GM21447 (cell line): Measurements from ENCODE around the gene UVSSA.
"Not testable (repeated sequence)": the region's sequence is repeated elsewhere in the genome, so short reads cannot be mapped to it uniquely, and the experiment has no call there.

Experiments used
- ATAC-seq: cut with Tn5 transposase; IDR thresholded peaks from one replicate; pipeline ENCODE4 v1.9.1; 2021; ENCODE audit not compliant: unreplicated experiment

Gene UVSSA

GRCh38 chr4:1360423-1361283 is 13.6 kb downstream of the UVSSA start:
- ATAC-seq, result no peak

- ATAC-seq, result no peak
Measured at GRCh38 chr4:1361431-1361830, 14.4 kb downstream of the UVSSA start.

GRCh38 chr4:1362046-1362445 is 15.0 kb downstream of the UVSSA start:
- no peak for ATAC-seq

GRCh38 chr4:1362521-1362920 is 15.5 kb downstream of the UVSSA start:
- ATAC-seq, result no peak

GRCh38 chr4:1363513-1363912 is 16.5 kb downstream of the UVSSA start:
- ATAC-seq, result no peak

GRCh38 chr4:1364217-1364616 is 17.2 kb downstream of the UVSSA start:
- ATAC-seq, result no peak

- no peak for ATAC-seq
Measured at GRCh38 chr4:1364748-1365147, 17.7 kb downstream of the UVSSA start.

- ATAC-seq, result no peak
Measured at GRCh38 chr4:1365271-1366178, 18.5 kb downstream of the UVSSA start.

- ATAC-seq, result no peak
Measured at GRCh38 chr4:1366371-1367229, 19.6 kb downstream of the UVSSA start.

- no peak for ATAC-seq
Measured at GRCh38 chr4:1367230-1367935, 20.4 kb downstream of the UVSSA start.

GRCh38 chr4:1367936-1368289 is 20.9 kb downstream of the UVSSA start:
- ATAC-seq, result no peak

- ATAC-seq, result no peak
Measured at GRCh38 chr4:1368421-1369090, 21.5 kb downstream of the UVSSA start.

- ATAC-seq, result no peak
Measured at GRCh38 chr4:1369091-1369450, 22.1 kb downstream of the UVSSA start.

GRCh38 chr4:1369479-1370079 is 22.6 kb downstream of the UVSSA start:
- no peak for ATAC-seq

- ATAC-seq, result no peak
Measured at GRCh38 chr4:1370321-1371124, 23.5 kb downstream of the UVSSA start.

GRCh38 chr4:1371176-1372165 is 24.5 kb downstream of the UVSSA start:
- ATAC-seq, result no peak

GRCh38 chr4:1372576-1372975 is 25.6 kb downstream of the UVSSA start:
- not testable (repeated sequence) for ATAC-seq
